GM19099 (cell line): Measurements from ENCODE around the gene BMPER.

ENCODE experiments used
- POLR2A ChIP-seq: IDR thresholded peaks from 3 replicates; pipeline ENCODE4 v1.6.1; 2011; ENCODE audit warnings: low read depth; ENCODE audit not compliant: insufficient read length; ENCODE audit errors: extremely low read depth

BMPER gene

GRCh38 chr7:34064519-34065158 is 159.3 kb downstream of the BMPER start:
- TF ChIP-seq POLR2A: no peak

- no peak for TF ChIP-seq POLR2A
Observed at GRCh38 chr7:34066411-34066810, 161.1 kb downstream of the BMPER start.

- TF ChIP-seq POLR2A: no peak
Observed at GRCh38 chr7:34067005-34067778, 161.9 kb downstream of the BMPER start.

GRCh38 chr7:34069676-34070075 is 164.3 kb downstream of the BMPER start:
- no peak for TF ChIP-seq POLR2A

- TF ChIP-seq POLR2A: no peak
Observed at GRCh38 chr7:34070511-34071323, 165.4 kb downstream of the BMPER start.

GRCh38 chr7:34073676-34074075 is 168.3 kb downstream of the BMPER start:
- no peak for TF ChIP-seq POLR2A

GRCh38 chr7:34074421-34074820 is 169.1 kb downstream of the BMPER start:
- TF ChIP-seq POLR2A: no peak

DNA sequence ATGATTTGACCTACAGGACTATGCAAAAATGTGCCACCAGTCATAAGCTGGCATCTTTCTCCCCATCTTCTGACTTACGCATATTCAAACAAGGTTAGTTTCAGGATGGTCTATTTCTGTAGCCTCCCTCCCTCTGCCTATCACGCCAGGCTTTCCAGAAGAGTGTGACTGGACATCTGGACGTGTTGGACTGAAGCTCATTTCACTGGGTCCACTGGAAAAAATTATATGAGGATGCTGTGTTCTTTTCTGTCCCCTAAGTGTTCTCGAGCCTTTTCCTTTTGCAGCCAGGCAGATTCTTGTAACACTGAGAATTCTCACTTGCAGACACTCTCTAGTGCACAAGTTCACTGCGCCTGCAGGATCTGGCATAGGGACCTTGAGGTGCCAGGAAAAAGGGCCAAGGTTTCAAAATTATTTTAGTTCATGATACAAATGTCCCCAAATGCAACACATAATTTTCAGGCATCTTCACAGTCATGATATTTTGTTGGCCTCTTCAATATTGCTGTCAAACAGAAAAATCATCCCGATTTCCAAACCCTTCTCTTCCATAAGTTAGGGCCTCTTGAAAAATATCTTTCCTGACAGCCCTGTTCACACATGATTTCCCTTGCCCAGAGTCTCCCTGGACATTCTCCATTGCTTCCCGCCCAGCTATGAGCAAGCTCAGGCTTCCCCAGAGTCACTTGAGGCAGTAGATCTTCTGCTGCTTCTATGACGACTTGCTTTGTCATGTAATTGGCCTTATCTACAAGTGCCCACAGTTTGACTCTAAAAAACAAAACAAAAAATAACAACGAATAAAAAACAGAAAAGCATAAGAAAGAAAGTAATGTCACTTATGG is 170.4 kb downstream of the BMPER start:
- TF ChIP-seq POLR2A: no peak

DNA sequence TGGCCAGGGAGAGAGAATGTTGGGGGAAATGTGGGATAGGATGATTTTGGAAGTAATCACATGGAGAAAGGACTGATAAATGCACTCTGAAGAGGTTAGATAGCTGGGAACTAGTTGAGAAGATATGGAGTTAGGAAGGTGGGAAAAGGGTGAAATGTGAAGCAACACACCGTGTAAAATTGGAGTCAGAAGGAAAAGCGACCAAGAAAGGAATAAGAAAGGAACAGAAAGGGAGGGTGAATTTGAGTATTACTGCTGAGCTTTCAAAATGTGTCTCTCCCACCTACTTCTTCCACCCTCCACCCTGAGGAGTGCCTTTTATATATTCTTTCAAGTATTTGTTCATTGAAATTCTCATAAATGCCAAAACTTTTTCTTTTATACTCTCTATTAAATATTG is 171.8 kb downstream of the BMPER start:
- no peak for TF ChIP-seq POLR2A

- TF ChIP-seq POLR2A: no peak
Observed at GRCh38 chr7:34078864-34079263, 173.5 kb downstream of the BMPER start.

- TF ChIP-seq POLR2A: no peak
Observed at GRCh38 chr7:34080513-34080912, 175.2 kb downstream of the BMPER start.

DNA sequence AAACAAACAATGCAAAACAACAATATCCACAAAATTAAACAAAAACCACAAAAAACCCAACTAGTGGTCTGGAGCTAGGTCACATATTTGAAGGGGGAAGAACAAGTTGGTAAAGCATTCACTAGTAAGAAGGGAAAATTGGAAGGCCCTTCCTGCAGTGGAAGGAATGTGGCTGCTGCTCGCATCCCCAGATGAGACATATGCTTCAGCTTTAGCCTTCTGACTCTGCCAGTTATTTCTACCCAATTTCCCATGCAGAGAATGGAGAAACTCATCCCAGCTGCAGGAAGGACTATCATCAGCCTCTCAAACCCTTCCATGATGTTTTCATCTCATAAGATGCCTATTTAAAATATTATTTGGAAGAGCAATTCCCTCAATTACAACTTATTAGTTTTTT is 176.6 kb downstream of the BMPER start:
- no peak for TF ChIP-seq POLR2A

GRCh38 chr7:34083440-34083839 is 178.1 kb downstream of the BMPER start:
- TF ChIP-seq POLR2A: no peak

GRCh38 chr7:34084651-34085050 is 179.3 kb downstream of the BMPER start:
- no peak for TF ChIP-seq POLR2A

DNA sequence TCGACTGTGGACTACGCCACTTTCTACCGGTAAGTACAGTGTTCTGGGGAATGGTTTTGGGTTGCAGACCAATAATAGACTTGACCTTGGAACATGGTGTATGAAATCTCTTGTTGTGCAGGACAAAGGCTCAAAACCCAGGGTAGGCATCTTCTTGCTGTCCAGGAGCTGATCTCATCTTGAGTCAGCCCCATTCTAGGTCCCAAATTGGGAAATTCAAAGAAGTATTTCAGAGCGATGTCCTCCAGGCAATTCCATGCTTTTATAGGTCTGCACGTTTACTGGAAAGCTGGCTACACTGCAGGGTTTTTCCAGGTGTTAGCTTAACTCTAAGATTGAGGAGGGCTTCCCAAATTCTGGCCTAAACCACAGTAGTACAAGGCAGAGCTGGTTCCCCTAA is 180.7 kb downstream of the BMPER start:
- TF ChIP-seq POLR2A: no peak

DNA sequence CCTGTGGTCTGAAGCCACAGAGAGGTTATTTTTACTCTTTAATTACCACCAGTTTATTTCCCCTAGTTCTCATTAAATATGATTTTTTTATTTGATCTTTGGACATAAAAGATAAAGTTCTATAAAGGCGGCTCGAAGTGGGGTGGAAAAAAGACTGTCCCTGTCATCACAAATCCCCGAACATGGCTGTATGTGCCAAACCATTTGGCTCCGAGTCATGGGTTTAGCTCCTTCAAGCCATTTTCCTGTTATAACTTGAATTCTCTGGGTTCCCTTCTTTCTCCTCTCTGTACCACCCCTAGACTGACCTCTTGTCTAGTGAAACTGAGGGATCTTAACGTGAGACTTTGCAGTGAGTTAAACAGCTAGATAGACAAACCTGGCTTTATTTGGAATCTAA is 181.6 kb downstream of the BMPER start:
- TF ChIP-seq POLR2A: no peak
